SH-SY5Y (cell line): Measurements from ENCODE around the gene ALOX15.

Experiments used
- GATA2 ChIP-seq: IDR thresholded peaks from 2 replicates; pipeline ENCODE4 v1.6.1; 2011; ENCODE audit warnings: mild to moderate bottlenecking, low read depth, low read length
- GATA3 ChIP-seq: IDR thresholded peaks from 2 replicates; pipeline ENCODE4 v1.6.1; 2011; ENCODE audit warnings: low read depth, mild to moderate bottlenecking, low read length, moderate library complexity

DNA sequence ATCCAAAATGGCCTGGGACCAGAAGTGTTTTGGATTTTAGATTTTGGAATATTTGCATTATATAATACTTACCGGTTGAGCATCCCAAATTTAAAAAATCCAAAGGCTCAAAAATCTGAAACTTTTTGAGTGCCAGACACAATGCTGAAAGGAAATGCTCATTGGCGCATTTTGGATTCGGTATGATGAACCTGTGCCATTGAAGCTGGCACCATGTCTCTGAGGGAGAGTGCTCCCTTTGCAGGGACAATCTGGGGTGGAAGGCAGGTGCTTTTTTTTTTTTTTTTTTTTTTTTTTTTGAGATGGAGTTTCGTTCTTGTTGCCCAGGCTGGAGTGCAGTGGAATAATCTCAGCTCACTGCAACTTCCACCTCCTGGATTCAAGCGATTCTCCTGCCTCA lies 39.4 kb downstream of the ALOX15 start:
- TF ChIP-seq GATA2 (no peak), GATA3 (no peak)
